ENCODE results near the gene STK17A. TPM values are rescaled to one million over a fixed set of nuclear protein-coding genes. Genes with fewer than 3 reads are reported as not detected.

STK17A gene
- total RNA-seq, 1 donor from 2014 or later, result 15.6 TPM

DNA sequence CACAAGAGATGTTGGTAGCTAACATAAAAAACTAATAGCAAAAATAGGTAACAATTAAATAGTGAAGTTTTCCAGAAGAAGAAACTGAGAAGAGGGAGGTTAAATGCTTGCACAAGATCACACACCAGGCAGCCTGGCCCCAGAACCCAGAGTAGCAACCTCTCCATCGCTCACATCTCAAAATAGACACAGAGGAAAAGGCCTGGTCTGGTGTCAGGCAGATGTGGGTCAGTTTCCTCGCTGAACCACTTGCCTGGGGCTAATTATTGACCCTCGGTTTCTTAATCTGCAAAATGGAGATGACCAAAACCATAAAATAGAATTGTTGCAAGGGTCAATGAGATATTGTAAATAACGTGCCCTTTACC, 44.5 kb upstream of the STK17A start:
- no peak overlapping the region for H3K4me3 Mint-ChIP-seq
- no peaks in the 10 kb centered on the region for H3K27me3 ChIP-seq

DNA sequence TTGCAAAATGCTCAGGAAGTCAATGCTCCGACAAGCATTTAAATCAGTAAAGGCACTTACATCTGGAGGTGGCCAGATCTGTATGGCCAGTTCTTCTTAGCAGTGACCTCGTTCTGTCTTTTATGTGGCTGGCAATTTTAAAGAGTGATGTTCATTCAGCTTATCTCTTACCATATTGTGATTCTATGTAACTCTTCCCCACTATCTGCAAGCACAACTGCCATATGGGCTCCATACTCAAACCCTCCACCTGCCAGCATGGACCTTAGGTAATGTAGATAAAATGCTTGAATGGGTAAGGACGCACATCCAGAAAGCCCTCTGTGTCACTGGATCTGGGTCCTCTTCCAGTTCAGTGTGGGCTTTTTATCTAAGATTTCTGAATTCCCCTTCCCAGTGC, 42.4 kb upstream of the STK17A start:
- Histone ChIP-seq H3K27me3 (no peaks in the 10 kb centered on the region), H3K4me2 (no peak overlapping the region), H3K9ac (no peak overlapping the region), H3K79me2 (ENCODE audit: low read depth) (no peaks in the 10 kb centered on the region), H3K4me1 (no peaks in the 10 kb centered on the region), H3K27ac (no peak overlapping the region), H3K9me3 (ENCODE audit: low read depth) (no peaks in the 10 kb centered on the region), H3K4me3 (no peak overlapping the region), H2AFZ (replicated peaks) (no peak overlapping the region), H3F3A (ENCODE audit: low read depth) (no peaks in the 10 kb centered on the region), H3K36me3 (no peaks in the 10 kb centered on the region), H4K20me1 (ENCODE audit: low read depth) (no peaks in the 10 kb centered on the region)
- Mint-ChIP-seq H3K36me3 (no peaks in the 10 kb centered on the region), H3K27me3 (ENCODE audit: insufficient read depth, low read depth) (peaks cover 2% of the 10 kb centered on the region), H3K27ac (no peak overlapping the region), H3K4me1 (peaks cover 3% of the 10 kb centered on the region), H3K9me3 (no peaks in the 10 kb centered on the region), H3K4me3 (no peak overlapping the region)
- DNase-seq (ENCODE audit: low spot score), result no peak
- TF ChIP-seq EZH2phosphoT487 (IDR thresholded peaks at IDR 0.05) (no peak), EZH2 (IDR thresholded peaks at IDR 0.05) (no peak)
- TF ChIP-seq, protein P1, sequence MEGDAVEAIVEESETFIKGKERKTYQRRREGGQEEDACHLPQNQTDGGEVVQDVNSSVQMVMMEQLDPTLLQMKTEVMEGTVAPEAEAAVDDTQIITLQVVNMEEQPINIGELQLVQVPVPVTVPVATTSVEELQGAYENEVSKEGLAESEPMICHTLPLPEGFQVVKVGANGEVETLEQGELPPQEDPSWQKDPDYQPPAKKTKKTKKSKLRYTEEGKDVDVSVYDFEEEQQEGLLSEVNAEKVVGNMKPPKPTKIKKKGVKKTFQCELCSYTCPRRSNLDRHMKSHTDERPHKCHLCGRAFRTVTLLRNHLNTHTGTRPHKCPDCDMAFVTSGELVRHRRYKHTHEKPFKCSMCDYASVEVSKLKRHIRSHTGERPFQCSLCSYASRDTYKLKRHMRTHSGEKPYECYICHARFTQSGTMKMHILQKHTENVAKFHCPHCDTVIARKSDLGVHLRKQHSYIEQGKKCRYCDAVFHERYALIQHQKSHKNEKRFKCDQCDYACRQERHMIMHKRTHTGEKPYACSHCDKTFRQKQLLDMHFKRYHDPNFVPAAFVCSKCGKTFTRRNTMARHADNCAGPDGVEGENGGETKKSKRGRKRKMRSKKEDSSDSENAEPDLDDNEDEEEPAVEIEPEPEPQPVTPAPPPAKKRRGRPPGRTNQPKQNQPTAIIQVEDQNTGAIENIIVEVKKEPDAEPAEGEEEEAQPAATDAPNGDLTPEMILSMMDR (IDR thresholded peaks at IDR 0.05), result no peak

More for the DNA sequence above, 44.5 kb upstream of the STK17A start:
- no peak overlapping the region for H3K9ac ChIP-seq
- H3K27ac Mint-ChIP-seq, result no peak overlapping the region
- H3K27me3 Mint-ChIP-seq (ENCODE audit: insufficient read depth, low read depth), result peaks cover 2% of the 10 kb centered on the region
- no peaks in the 10 kb centered on the region for H3K9me3 ChIP-seq (ENCODE audit: low read depth)
- H3K4me1 ChIP-seq, result no peaks in the 10 kb centered on the region
- H2AFZ ChIP-seq (replicated peaks), result no peak overlapping the region
- H4K20me1 ChIP-seq (ENCODE audit: low read depth), result no peaks in the 10 kb centered on the region
- DNase-seq (ENCODE audit: low spot score), result no peak
- no peaks in the 10 kb centered on the region for H3K79me2 ChIP-seq (ENCODE audit: low read depth)
- no peak for TF ChIP-seq EZH2phosphoT487 (IDR thresholded peaks at IDR 0.05)
- no peak overlapping the region for H3K27ac ChIP-seq
- peaks cover 3% of the 10 kb centered on the region for H3K4me1 Mint-ChIP-seq
- no peaks in the 10 kb centered on the region for H3K36me3 ChIP-seq
- no peaks in the 10 kb centered on the region for H3F3A ChIP-seq (ENCODE audit: low read depth)
- no peak overlapping the region for H3K4me3 ChIP-seq
- H3K4me2 ChIP-seq, result no peak overlapping the region
- H3K36me3 Mint-ChIP-seq, result no peaks in the 10 kb centered on the region
- H3K9me3 Mint-ChIP-seq, result no peaks in the 10 kb centered on the region

DNA sequence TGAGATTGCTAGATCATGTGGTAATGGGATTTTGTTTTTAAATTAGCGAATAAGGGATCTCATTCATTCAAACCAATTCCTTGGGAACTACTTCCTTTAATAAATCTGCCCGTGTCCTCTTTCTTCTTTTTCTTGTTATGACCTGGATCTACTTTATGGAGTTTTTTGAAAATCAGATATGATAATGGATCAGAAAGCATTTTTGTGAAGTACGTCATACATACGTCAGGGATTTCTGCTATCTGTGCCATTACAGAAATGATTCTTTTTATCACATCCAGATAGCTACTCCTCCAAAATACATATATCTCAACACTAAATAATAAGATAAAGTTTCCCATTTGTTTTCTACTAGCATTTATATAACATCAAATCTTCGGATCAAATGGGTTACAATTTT, 40.2 kb upstream of the STK17A start:
- H3K27me3 Mint-ChIP-seq (ENCODE audit: insufficient read depth, low read depth), result peaks cover 2% of the 10 kb centered on the region
- Histone ChIP-seq H3K9me3 (ENCODE audit: low read depth) (no peaks in the 10 kb centered on the region), H2AFZ (replicated peaks) (no peak overlapping the region), H3K4me3 (no peak overlapping the region), H3K27ac (no peak overlapping the region), H3K4me2 (no peak overlapping the region), H3F3A (ENCODE audit: low read depth) (no peaks in the 10 kb centered on the region), H3K4me1 (no peaks in the 10 kb centered on the region), H3K9ac (no peak overlapping the region), H4K20me1 (ENCODE audit: low read depth) (no peaks in the 10 kb centered on the region), H3K36me3 (no peaks in the 10 kb centered on the region), H3K79me2 (ENCODE audit: low read depth) (no peaks in the 10 kb centered on the region), H3K27me3 (no peaks in the 10 kb centered on the region)
- H3K4me3 Mint-ChIP-seq, result no peak overlapping the region
- H3K9me3 Mint-ChIP-seq, result peaks cover 8% of the 10 kb centered on the region
- no peaks in the 10 kb centered on the region for H3K36me3 Mint-ChIP-seq
- H3K27ac Mint-ChIP-seq, result no peak overlapping the region
- no peak for DNase-seq (ENCODE audit: low spot score)
- H3K4me1 Mint-ChIP-seq, result peaks cover 3% of the 10 kb centered on the region
- TF ChIP-seq EZH2 (IDR thresholded peaks at IDR 0.05), result no peak
- TF ChIP-seq, protein P1 (IDR thresholded peaks at IDR 0.05), result no peak
- no peak for TF ChIP-seq EZH2phosphoT487 (IDR thresholded peaks at IDR 0.05)

DNA sequence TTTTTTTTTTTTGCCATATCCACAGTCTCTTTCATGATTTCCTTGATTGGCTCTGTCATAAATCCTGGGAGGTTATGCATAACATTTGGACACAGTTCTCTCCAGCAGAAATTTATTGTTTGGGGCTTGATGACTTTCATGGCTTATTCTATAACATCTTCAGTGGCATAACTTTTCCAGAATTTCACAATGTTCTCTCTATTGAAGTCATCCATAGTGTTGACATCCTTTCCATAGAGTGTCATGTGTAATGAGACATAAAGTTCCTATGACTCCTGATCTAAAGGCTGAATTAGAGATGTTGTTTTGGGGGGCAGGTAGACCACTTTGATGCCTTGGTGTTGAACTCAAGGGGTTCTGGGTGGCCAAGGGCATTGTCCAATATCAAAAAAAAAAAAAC, 36.7 kb upstream of the STK17A start:
- no peak overlapping the region for H2AFZ ChIP-seq (replicated peaks)
- H3K27ac ChIP-seq, result no peak overlapping the region
- no peak overlapping the region for H3K9ac ChIP-seq
- H3K4me1 ChIP-seq, result no peaks in the 10 kb centered on the region
- Mint-ChIP-seq H3K27ac (no peak overlapping the region), H3K4me1 (no peaks in the 10 kb centered on the region), H3K27me3 (ENCODE audit: insufficient read depth, low read depth) (no peaks in the 10 kb centered on the region), H3K36me3 (no peaks in the 10 kb centered on the region), H3K4me3 (no peak overlapping the region), H3K9me3 (peaks cover 8% of the 10 kb centered on the region)
- TF ChIP-seq EZH2 (IDR thresholded peaks at IDR 0.05) (no peak), EZH2phosphoT487 (IDR thresholded peaks at IDR 0.05) (no peak)
- TF ChIP-seq, protein P1 (IDR thresholded peaks at IDR 0.05), result no peak
- H3K27me3 ChIP-seq, result no peaks in the 10 kb centered on the region
- no peaks in the 10 kb centered on the region for H3K9me3 ChIP-seq (ENCODE audit: low read depth)
- H3K4me3 ChIP-seq, result no peak overlapping the region
- no peak for DNase-seq (ENCODE audit: low spot score)
- H3K36me3 ChIP-seq, result no peaks in the 10 kb centered on the region
- H3K4me2 ChIP-seq, result no peak overlapping the region
- no peaks in the 10 kb centered on the region for H4K20me1 ChIP-seq (ENCODE audit: low read depth)
- no peaks in the 10 kb centered on the region for H3F3A ChIP-seq (ENCODE audit: low read depth)
- H3K79me2 ChIP-seq (ENCODE audit: low read depth), result no peaks in the 10 kb centered on the region
